ENCODE results near the gene ZDHHC24.

GRCh38 chr11:66488957-66489356, 56.9 kb downstream of the ZDHHC24 start:
- TF ChIP-seq CTCF (IDR thresholded peaks at IDR 0.05) (no peak), POLR2A (IDR thresholded peaks at IDR 0.05) (no peak)

Measured in lower leg skin (tissue), 3 donors.